Lower leg skin (tissue), 3 donors: ENCODE data around the gene EIF3F.

Experiments used
- CTCF ChIP-seq, 3 donors: fragments of 450-650 bp; IDR thresholded peaks; one replicate each; pipeline ENCODE4 v1.5.1; 2016; ENCODE audit warnings: antibody characterized with exemption in 3 of 3, mild to moderate bottlenecking in 3 of 3, moderate library complexity in 2 of 3
- POLR2A ChIP-seq, 2 donors: fragments of 450-650 bp; IDR thresholded peaks; one replicate each; pipeline ENCODE4 v1.6.1; 2016 to 2017; ENCODE audit warnings: antibody characterized with exemption in 2 of 2, mild to moderate bottlenecking in 1 of 2, moderate library complexity in 1 of 2

GRCh38 chr11:8019314-8020243 is 32.4 kb downstream of the EIF3F start:
- TF ChIP-seq POLR2A (IDR thresholded peaks at IDR 0.05) (no peak), CTCF (IDR thresholded peaks at IDR 0.05) (no peak)
